ENCODE data around the gene QSOX2. TPM values are rescaled to one million over a fixed set of nuclear protein-coding genes. Genes with fewer than 3 reads are reported as not detected.

The QSOX2 gene
- total RNA-seq, 2 experiments from 2014 or later = 50.0 to 57.5 TPM

DNA sequence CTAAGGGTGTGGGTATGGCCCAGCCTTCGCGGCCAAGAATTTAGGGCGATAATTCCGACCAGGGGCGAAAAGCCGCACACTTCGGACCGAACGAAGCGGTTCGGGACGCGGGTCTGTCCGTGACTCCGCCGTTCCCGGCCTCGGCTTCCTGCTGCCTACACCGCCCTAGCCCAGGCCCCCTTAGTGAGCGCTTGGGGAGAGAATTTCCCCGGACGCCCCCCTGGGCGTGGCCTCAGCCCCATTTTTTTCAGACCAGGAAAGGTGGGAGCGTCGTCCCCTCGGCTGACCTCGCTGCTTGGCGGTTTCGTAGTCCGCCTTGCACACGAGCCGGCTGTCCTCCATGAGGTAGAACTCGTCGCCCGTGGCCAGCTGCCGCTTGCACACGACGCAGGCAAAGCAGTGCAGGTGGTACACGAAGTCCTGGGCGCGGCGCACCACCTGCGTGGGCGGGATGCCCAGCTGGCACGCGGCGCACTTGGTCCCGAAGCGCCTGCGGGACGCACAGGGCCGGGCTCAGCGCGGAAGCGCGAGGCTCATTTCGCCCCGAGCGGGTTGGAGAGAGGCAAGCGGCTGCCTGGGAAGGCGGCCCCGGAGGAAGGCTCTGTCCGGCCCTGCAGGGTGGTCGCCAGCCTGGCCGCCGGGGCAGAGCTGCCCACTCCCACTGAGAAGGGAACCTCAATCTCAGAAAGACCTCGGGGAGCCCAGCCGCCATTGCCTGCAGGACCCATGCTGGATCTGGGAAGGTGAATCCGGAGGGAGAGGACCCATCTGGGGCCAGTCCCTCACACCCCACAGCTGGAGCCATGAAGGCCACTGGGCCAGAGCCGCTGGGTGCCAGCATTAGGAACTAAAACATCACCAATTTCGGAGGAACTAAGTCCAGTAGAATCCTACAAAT, 46.0 kb downstream of the QSOX2 start:
- H2AFZ ChIP-seq (ENCODE audit: low read length) = no peak overlapping the region
- POLR2A ChIA-PET = no interaction called here

DNA sequence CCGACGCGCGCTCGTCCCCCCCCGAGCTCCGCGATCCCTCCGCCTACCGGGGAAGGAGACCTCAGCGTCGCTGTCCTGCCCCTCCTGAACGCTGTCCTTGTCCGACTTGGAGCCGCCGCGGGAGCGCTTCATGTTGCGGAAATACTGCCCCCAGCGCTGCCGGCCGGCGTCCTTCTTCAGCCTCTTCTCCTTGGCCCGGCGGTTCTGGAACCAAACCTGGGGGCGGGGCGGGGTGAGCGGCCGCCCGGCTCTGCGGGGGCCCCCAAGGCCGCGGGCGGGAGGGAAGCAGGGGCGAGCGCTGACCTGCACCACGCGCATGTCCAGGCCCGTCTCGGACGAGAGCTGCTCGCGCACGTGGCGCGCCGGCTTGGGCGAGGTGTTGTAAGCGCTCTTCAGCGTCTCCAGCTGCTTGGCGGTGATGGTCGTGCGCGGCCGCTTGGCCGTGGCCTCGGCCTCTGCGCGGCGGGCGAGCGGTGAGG, 47.0 kb downstream of the QSOX2 start:
- intact Hi-C loops (cut with micrococcal nuclease; ENCODE audit: unreplicated experiment) = no loop called here
- Histone ChIP-seq H3K9me2 (ENCODE audit: insufficient read depth, low read length) (no peaks in the 10 kb centered on the region), H3K27ac (ENCODE audit: low read depth, low read length, poor library complexity, severe bottlenecking) (no peak overlapping the region), H3K36me3 (ENCODE audit: insufficient read depth, low read length) (no peaks in the 10 kb centered on the region), H3K4me1 (ENCODE audit: insufficient read depth, low read length, poor library complexity, severe bottlenecking) (peaks cover 14% of the 10 kb centered on the region), H3K4me2 (ENCODE audit: low read length) (no peak overlapping the region), H3K9me3 (ENCODE audit: low read length) (no peaks in the 10 kb centered on the region), H2AFZ (ENCODE audit: low read length) (no peak overlapping the region), H4K20me1 (ENCODE audit: insufficient read depth, low read length) (no peaks in the 10 kb centered on the region), H3K79me2 (ENCODE audit: insufficient read depth, low read depth, low read length) (no peaks in the 10 kb centered on the region), H3K4me3 (ENCODE audit: low read depth, low read length, poor library complexity, severe bottlenecking) (no peak overlapping the region)
- no TSS peak for BruUV-seq (replicated peaks)
- DNase-seq (ENCODE audit: low spot score) = no peak
- POLR2A ChIA-PET = no interaction called here
- CTCF ChIA-PET (ENCODE audit: unreplicated experiment) = interaction anchor here (0.6 kb wide), 1 partner anchor 9 kb away, joined by 8 read pairs; no protein-coding TSS in a partner anchor
- TF ChIP-seq, protein P1, sequence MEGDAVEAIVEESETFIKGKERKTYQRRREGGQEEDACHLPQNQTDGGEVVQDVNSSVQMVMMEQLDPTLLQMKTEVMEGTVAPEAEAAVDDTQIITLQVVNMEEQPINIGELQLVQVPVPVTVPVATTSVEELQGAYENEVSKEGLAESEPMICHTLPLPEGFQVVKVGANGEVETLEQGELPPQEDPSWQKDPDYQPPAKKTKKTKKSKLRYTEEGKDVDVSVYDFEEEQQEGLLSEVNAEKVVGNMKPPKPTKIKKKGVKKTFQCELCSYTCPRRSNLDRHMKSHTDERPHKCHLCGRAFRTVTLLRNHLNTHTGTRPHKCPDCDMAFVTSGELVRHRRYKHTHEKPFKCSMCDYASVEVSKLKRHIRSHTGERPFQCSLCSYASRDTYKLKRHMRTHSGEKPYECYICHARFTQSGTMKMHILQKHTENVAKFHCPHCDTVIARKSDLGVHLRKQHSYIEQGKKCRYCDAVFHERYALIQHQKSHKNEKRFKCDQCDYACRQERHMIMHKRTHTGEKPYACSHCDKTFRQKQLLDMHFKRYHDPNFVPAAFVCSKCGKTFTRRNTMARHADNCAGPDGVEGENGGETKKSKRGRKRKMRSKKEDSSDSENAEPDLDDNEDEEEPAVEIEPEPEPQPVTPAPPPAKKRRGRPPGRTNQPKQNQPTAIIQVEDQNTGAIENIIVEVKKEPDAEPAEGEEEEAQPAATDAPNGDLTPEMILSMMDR (conservative IDR thresholded peaks at IDR 0.05; ENCODE audit: low read length) = no peak
- TF ChIP-seq EZH2phosphoT487 (IDR thresholded peaks at IDR 0.05; ENCODE audit: borderline replicate concordance, low read depth, low read length) = no peak

More for the DNA sequence above, 46.0 kb downstream of the QSOX2 start:
- CTCF ChIA-PET (ENCODE audit: unreplicated experiment) = no interaction called here
- no peak for TF ChIP-seq EZH2phosphoT487 (IDR thresholded peaks at IDR 0.05; ENCODE audit: borderline replicate concordance, low read depth, low read length)
- TF ChIP-seq, protein P1 (conservative IDR thresholded peaks at IDR 0.05; ENCODE audit: low read length) = no peak
- Histone ChIP-seq H3K9me3 (ENCODE audit: low read length) (no peaks in the 10 kb centered on the region), H3K4me1 (ENCODE audit: insufficient read depth, low read length, poor library complexity, severe bottlenecking) (peaks cover 14% of the 10 kb centered on the region), H3K79me2 (ENCODE audit: insufficient read depth, low read depth, low read length) (no peaks in the 10 kb centered on the region), H3K4me3 (ENCODE audit: low read depth, low read length, poor library complexity, severe bottlenecking) (no peak overlapping the region), H3K9me2 (ENCODE audit: insufficient read depth, low read length) (no peaks in the 10 kb centered on the region), H3K36me3 (ENCODE audit: insufficient read depth, low read length) (no peaks in the 10 kb centered on the region), H3K27ac (ENCODE audit: low read depth, low read length, poor library complexity, severe bottlenecking) (no peak overlapping the region), H3K4me2 (ENCODE audit: low read length) (no peak overlapping the region), H4K20me1 (ENCODE audit: insufficient read depth, low read length) (no peaks in the 10 kb centered on the region)
- no TSS peak for BruUV-seq (replicated peaks)
- no peak for DNase-seq (ENCODE audit: low spot score)
- intact Hi-C loops (cut with micrococcal nuclease; ENCODE audit: unreplicated experiment) = no loop called here
